Panc1 (cell line): ENCODE results near the gene NEB.

Experiments
- CTCF ChIP-seq: fragments of 450-650 bp; IDR thresholded peaks from 2 replicates; pipeline ENCODE4 v1.5.1; 2017; ENCODE audit warnings: mild to moderate bottlenecking
- SIN3A ChIP-seq: IDR thresholded peaks from 2 replicates; pipeline ENCODE4 v1.6.1; 2012; ENCODE audit warnings: low read depth, mild to moderate bottlenecking, low read length, moderate library complexity, borderline replicate concordance; ENCODE audit not compliant: insufficient read depth

GRCh38 chr2:151728804-151729414 is 5.4 kb downstream of the NEB start:
- TF ChIP-seq CTCF (no peak), SIN3A (no peak)
